GM10248 (cell line): ENCODE measurements around the gene PSEN2.

Experiments used
- CTCF ChIA-PET: fragments of 300-600 bp; sonication (Branson Sonifier 250); formaldehyde crosslinking; extraction: SDS; loops from one replicate; lab custom pipeline; 2021; ENCODE audit warnings: antibody characterized with exemption; lab: Yijun Ruan, JAX
- POLR2A ChIA-PET: fragments of 350-650 bp; sonication (Branson Sonifier 250); formaldehyde crosslinking; extraction: SDS; loops from one replicate; lab custom pipeline; 2020; ENCODE audit warnings: antibody characterized with exemption; lab: Yijun Ruan, JAX
- DNase-seq: peaks from one replicate; pipeline ENCODE4 v3.0.0; 2012; ENCODE audit errors: extremely low spot score
- TF ChIP-seq, protein P1 (sequence below): IDR thresholded peaks from 2 replicates; pipeline ENCODE4 v1.5.1; 2012; ENCODE audit warnings: mild to moderate bottlenecking, low read depth; ENCODE audit errors: extremely low read depth, missing control alignments, control extremely low read depth

PSEN2 gene

DNA sequence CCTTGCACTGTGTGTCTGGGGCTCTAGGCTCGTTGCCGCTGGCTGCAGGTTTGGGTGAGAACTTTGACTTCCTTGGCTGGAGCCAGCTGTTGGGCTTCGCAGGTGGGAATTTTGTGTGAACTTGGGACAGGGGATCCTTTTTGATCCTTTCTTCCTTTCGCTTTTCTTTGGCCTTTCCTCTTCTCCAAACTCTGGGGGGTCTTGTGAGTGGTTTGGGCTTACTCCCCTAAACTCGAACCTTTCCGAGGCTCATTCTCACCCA lies 70.3 kb downstream of the PSEN2 start:
- no peak for DNase-seq
- POLR2A ChIA-PET = no interaction called here
- TF ChIP-seq, protein P1, sequence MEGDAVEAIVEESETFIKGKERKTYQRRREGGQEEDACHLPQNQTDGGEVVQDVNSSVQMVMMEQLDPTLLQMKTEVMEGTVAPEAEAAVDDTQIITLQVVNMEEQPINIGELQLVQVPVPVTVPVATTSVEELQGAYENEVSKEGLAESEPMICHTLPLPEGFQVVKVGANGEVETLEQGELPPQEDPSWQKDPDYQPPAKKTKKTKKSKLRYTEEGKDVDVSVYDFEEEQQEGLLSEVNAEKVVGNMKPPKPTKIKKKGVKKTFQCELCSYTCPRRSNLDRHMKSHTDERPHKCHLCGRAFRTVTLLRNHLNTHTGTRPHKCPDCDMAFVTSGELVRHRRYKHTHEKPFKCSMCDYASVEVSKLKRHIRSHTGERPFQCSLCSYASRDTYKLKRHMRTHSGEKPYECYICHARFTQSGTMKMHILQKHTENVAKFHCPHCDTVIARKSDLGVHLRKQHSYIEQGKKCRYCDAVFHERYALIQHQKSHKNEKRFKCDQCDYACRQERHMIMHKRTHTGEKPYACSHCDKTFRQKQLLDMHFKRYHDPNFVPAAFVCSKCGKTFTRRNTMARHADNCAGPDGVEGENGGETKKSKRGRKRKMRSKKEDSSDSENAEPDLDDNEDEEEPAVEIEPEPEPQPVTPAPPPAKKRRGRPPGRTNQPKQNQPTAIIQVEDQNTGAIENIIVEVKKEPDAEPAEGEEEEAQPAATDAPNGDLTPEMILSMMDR = no peak
- CTCF ChIA-PET = interaction anchor here (0.8 to 2.0 kb wide), 2 partner anchors 9 to 43 kb away, joined by 3 to 7 read pairs; no protein-coding TSS in a partner anchor

DNA sequence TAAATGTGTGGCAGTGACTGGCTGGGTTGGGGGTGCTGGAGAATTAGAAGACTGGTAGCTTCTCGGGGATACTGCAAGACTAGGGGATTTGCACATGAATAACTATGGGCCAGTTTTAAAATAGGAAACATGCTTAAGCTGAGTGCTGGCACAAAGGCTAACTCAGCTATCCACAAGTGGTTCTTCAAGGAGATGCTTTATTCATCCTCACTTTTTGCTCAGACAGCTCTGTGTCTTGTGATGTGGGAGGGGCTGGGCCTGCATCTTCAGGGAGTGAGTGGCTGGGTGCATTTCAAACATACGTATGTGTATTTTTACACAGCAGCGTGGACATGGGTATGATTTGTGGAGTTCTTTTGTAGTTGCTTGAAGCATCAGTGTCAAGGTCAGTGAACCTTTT lies 72.0 kb downstream of the PSEN2 start:
- TF ChIP-seq, protein P1 = no peak
- no peak for DNase-seq
- ChIA-PET CTCF (interaction anchor here (1.1 kb wide), 1 partner anchor 8 kb away, joined by 3 read pairs; no protein-coding TSS in a partner anchor), POLR2A (no interaction called here)

DNA sequence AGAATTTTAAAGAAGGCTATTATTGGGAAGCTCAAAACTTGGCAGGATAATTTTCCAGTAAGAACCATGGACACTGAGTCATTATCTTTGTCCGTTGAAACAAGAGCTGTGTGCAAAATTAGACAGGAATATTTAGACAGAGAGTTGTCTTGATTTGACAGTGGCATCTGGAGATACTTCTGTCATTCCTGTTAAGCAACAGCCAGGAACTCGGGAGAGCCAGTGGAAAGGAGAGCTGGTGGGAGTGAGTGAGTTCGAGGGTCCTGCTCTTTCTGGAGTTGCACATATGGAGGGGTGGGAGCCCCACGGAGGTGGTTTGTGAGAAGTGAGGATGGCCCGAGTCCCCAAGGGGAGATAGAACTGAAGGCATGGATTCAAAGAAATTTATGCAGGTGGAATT lies 72.7 kb downstream of the PSEN2 start:
- ChIA-PET CTCF (interaction anchor here (0.6 to 1.2 kb wide), 3 partner anchors 22 to 988 kb away, joined by 3 to 5 read pairs (median 3); no protein-coding TSS in a partner anchor), POLR2A (no interaction called here)
- no peak for DNase-seq
- TF ChIP-seq, protein P1 = no peak

DNA sequence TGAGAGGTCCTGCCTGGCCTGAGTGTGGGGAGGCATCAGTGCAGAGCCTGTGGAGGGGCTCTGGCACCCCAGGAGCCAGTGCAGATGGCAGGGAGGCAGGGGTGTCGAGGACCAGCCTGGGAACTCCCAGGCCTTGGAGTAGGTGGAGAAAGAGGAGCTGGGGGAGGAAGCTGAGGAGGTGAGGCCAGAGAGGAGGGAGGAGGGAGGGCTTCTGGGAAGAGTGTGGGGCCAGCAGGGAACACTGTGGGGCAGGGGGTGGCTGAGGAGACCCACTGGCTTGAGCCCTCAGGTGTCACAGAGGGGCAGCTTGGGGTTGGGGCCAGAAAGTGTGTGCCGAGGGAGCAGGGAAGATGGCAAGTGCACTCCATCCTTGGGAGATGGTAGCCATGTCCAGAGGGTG lies 73.5 kb downstream of the PSEN2 start:
- DNase-seq = no peak
- TF ChIP-seq, protein P1 = no peak
- CTCF ChIA-PET = interaction anchor here (1.2 kb wide), 1 partner anchor 31 kb away, joined by 5 read pairs; no protein-coding TSS in a partner anchor

DNA sequence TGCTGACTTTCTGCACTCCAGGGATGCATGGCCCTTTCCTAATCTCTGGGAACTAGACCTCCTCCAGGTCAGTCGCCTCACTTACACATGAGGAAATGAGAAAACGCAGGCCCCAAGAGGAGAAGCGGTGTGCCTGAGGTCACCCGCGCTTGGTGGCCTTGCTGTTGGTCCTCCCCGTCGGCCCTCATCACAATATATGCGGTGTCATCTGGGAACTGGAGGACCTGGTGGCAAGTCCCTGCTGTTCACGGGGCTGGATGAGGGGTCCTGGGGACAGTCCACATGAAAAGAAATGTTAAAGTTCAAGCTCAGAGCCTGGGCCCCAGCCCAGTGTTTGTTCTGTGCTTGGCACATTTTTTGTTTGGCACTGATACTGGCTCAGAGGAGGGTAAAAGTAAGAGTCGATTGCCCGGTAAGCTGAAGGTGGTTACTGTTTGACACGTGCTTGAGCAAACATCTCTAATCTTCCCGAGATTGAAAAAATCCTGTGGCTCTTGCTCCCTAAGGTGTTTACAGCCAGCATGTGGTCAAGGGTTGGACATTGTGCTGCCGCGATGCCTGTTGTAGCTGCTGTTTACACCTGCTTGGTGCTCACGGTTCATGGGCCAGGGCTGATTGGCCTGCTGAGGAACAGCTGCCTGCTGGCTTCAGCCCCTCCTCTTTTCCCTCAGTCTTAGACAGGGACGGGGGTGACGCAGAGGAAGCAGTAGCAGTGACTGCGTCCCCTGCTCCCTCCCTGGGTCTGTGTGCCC lies 74.9 kb downstream of the PSEN2 start:
- DNase-seq = no peak
- POLR2A ChIA-PET = no interaction called here
- CTCF ChIA-PET = interaction anchor here (0.9 kb wide), 1 partner anchor 8 kb away, joined by 3 read pairs; no protein-coding TSS in a partner anchor
- TF ChIP-seq, protein P1 = no peak

More for the DNA sequence above, 73.5 kb downstream of the PSEN2 start:
- POLR2A ChIA-PET = no interaction called here
